ENCODE measurements around the gene CDH13.

The CDH13 gene

DNA sequence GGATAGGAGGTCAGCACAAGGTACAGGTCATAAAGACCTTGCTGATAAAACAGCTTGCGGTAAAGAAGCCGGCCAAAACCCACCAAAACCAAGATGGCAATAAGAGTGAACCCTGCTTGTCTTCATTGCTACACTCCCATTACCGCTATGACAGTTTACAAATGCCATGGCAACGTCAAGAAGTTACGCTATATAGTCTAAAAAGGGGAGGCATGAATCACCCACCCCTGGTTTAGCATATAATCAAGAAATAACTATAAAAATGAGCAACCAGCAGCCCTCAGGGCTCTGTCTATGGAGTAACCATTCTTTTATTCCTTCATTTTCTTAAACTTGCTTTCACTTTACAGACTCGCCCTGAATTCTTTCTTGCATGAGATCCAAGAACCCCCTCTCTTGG lies 1180.0 kb downstream of the CDH13 start:
- in situ Hi-C loops (cut with HindIII; ENCODE audit: low sequenced_read_pairs), result no loop called here
- TF ChIP-seq, protein P1, sequence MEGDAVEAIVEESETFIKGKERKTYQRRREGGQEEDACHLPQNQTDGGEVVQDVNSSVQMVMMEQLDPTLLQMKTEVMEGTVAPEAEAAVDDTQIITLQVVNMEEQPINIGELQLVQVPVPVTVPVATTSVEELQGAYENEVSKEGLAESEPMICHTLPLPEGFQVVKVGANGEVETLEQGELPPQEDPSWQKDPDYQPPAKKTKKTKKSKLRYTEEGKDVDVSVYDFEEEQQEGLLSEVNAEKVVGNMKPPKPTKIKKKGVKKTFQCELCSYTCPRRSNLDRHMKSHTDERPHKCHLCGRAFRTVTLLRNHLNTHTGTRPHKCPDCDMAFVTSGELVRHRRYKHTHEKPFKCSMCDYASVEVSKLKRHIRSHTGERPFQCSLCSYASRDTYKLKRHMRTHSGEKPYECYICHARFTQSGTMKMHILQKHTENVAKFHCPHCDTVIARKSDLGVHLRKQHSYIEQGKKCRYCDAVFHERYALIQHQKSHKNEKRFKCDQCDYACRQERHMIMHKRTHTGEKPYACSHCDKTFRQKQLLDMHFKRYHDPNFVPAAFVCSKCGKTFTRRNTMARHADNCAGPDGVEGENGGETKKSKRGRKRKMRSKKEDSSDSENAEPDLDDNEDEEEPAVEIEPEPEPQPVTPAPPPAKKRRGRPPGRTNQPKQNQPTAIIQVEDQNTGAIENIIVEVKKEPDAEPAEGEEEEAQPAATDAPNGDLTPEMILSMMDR (IDR thresholded peaks at IDR 0.05; ENCODE audit: low read depth, low read length, missing control alignments), result no peak
- DNase-seq (ENCODE audit: low read depth), result no peak
- H3K4me3 ChIP-seq (ENCODE audit: low read depth, low read length), result no peak overlapping the region

DNA sequence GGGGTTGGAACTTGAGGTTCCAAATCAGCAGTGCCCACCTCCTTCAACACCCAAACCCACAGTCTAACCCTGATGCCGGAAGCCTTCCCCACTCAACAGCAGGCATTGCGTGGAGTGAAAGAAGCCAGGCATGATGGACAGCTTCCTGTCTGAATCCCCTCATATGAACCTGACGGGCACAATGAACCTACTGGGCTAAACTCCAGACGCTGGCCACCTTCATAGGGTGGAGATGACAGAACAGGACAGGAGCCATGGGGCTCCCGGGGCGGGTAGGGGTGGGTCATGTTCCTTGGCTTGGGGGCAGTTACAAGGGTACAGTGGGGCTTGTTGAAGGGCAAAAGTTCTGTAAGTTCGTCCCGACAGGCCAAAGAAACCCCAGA lies 1180.5 kb downstream of the CDH13 start:
- TF ChIP-seq, protein P1 (IDR thresholded peaks at IDR 0.05; ENCODE audit: low read depth, low read length, missing control alignments), result no peak
- H3K4me3 ChIP-seq (ENCODE audit: low read depth, low read length), result no peak overlapping the region
- DNase-seq (ENCODE audit: low read depth), result no peak
- in situ Hi-C loops (cut with HindIII; ENCODE audit: low sequenced_read_pairs), result no loop called here

DNA sequence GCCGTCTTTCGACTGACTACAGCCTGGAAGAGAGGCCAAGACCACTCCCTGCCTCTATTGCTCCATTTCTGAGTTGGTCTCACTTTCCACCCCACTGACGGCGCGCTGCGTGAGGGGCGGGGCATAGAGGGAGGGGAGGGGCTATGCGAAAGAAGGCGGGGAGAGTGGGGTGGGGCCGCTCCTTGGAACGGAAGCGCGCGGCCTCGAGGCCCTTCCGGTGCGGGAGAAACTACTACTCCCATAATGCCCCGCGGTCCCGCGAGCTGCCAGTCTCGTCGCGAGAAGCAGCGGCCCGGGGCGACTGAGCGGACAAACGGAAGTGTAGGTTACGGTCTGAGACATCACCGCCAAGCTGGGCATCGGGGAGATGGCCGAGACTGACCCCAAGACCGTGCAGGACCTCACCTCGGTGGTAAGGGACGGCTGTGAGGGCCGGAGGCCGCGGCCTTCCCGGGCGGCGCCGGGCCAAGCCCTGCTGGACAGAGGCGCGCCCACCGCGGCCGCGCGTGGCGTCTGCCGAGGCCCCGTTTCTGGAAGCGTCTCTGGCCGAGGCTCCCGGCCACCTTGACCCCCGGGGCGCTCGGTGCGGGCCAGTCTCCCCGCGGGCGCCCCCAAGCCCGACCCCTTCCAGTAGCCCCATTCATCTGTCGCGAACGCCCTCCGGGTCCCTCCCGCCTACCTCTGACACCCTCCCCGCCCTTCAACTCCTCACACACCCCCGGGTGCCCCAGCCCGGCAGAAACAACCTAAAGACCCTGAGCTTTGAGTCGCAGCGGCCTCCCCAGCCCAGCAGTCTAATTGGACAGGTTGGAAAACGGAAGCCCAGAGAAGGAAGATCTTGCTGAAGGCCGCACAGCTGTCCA lies 1181.2 kb downstream of the CDH13 start, which contains the start of gene HSBP1:
Gene HSBP1, plus strand, starts transcription at position 269 of the 863 bp plus-strand sequence. Its CDS starts 99 bp downstream, at position 368.
- in situ Hi-C loops (cut with HindIII; ENCODE audit: low sequenced_read_pairs), result no loop called here
- DNase-seq (ENCODE audit: low read depth), result peak; percentile 74
- peak within 1 kb of the TSS; percentile 92 for H3K4me3 ChIP-seq (ENCODE audit: low read depth, low read length)
- TF ChIP-seq, protein P1 (IDR thresholded peaks at IDR 0.05; ENCODE audit: low read depth, low read length, missing control alignments), result no peak

DNA sequence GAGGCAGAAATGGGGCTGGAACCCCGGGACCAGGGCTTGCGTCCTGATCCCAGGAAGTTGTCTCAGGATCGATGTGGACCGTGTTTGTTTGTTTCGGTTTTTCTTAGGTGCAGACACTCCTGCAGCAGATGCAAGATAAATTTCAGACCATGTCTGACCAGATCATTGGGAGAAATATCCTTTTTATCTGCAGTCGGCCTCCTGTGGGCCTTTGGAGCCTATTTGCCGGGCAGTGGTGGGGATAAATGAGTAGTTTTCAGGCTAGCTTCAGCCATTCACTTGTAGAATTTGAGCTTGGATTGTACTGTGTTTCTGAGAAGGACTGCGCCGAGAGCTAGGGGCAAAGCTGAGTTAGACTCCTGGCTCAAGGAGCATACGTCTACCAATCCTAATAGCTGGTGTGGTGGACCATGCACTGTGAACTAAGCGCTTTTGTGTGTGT lies 1181.8 kb downstream of the CDH13 start:
- H3K4me3 ChIP-seq (ENCODE audit: low read depth, low read length), result peak overlapping the region; percentile 92
- TF ChIP-seq, protein P1 (IDR thresholded peaks at IDR 0.05; ENCODE audit: low read depth, low read length, missing control alignments), result no peak
- no peak for DNase-seq (ENCODE audit: low read depth)
- in situ Hi-C loops (cut with HindIII; ENCODE audit: low sequenced_read_pairs), result no loop called here

DNA sequence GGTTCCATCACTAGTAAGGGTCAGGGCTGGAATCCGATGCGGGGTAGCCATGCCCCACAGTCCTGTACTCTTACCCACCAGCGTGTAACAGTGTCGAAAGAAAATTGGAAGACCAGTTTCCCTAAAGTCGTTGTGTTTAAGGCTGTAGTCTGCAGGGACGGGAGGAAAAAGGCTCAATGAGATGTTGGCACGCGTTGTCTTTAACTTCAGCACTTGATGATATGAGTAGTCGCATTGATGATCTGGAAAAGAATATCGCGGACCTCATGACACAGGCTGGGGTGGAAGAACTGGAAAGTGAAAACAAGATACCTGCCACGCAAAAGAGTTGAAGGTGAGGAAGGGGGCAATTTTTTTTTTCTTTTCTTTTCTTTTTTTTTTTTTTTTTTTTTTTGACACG lies 1182.3 kb downstream of the CDH13 start:
- DNase-seq (ENCODE audit: low read depth), result no peak
- in situ Hi-C loops (cut with HindIII; ENCODE audit: low sequenced_read_pairs), result no loop called here
- TF ChIP-seq, protein P1 (IDR thresholded peaks at IDR 0.05; ENCODE audit: low read depth, low read length, missing control alignments), result no peak
- peak overlapping the region; percentile 92 for H3K4me3 ChIP-seq (ENCODE audit: low read depth, low read length)

DNA sequence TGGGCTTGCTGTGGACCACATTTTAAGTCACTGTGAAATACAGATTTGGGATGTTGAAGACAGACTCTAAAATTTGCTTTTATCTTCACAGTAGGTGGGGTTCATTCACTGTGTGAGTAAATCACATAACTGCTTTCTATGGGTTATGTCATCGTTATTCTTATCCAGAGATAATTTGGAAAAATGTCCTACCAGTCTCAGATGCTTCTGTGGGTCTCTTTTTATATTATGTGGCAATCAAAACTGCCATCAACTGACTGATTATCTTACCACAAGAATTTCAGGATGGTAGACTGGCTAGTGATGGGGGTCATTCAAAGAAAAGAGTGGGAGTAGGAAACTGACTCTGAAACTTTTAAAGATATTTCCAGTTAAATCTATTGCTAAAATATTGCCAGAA lies 1184.1 kb downstream of the CDH13 start:
- in situ Hi-C loops (cut with HindIII; ENCODE audit: low sequenced_read_pairs), result no loop called here
- DNase-seq (ENCODE audit: low read depth), result no peak
- no peak overlapping the region for H3K4me3 ChIP-seq (ENCODE audit: low read depth, low read length)
- TF ChIP-seq, protein P1 (IDR thresholded peaks at IDR 0.05; ENCODE audit: low read depth, low read length, missing control alignments), result no peak
